ENCODE measurements around the gene GCGR.
"Not testable (repeated sequence)": the region's sequence is repeated elsewhere in the genome, so short reads cannot be mapped to it uniquely, and the experiment has no call there.

GCGR gene

DNA sequence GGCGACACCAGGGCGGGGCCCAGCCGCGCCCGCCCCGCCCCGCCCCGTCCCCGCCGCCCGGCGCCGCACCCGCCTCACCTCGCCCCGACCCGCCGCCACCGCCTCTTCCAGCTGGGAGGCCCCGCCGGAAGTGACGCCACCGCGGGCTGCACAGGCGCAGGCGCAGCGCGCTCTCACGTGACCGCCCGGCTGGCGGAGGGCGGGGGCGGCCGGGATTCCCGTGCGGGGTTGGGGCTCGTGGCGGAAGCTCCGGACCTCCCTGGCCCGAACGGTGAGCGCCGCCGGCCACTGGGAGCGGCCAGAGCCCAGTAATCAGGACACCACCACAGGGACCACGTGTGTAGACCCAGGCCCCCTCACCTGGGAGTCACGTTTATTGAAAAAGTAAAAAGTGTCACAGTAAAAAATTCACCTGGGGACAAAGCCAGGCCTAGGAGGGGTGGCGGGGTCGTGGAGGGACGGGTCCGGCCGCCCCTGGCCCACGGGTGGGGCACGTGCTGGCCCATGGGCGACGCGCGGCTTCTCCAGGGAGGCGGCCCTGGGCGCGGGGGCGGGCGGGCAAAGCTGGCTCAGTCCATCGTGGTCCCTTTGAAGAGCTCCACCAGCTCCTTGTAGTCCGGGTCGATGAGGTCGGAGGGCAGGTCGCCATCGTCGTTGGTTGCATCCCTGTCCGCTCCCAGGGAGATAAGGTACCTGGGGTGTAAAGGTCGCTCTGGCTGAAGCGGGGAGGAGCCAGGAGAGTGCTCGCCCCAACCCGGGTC is 29.4 kb downstream of the GCGR start, which contains the start of gene MCRIP1:
TSS of gene MCRIP1 (minus strand) at position 132 of the 761 bp plus-strand sequence. CDS start 8,785 bp downstream, outside the sequence.
- peak; percentile 96 for DNase-seq

DNA sequence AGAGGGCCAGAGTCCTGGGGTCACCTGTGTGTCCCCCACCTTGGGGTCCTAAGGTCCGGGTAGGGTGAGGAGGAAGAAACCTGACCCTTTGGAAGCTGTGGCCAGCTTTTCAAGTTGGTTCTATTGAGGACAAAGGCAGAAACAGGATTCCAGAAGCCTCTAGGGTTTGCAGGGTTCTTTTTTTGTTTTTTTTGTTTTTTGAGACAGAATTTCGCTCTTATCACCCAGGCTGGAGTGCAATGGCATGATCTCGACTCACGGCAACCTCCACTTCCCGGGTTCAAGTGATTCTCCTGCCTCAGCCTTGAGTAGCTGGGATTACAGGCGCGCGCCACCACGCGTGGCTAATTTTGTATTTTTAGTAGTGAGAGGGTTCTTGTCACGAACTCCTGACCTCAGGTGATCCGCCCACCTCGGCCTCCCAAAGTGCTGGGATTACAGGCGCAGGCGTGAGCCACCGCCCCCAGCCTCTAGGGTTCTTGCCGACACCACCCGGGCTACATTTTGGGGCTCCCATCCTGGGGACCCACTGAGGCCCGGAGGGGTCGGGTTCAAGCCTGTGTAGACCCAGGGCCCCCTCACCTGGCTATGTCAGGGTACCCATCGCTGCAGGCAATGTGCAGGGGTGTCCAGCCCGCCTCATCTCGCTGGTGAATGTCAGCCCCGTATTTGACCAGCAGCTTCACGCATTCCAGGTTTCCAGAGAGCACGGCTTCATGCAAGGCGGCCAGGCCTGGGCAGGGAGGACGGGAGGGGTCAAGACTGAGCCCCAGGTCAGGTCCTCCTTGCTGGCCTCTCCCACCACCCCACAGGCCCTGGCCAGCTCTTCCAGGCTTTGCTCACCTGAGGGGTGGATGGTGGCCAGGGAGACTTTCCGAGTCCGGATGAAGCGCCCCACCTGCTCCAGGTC is 30.2 kb downstream of the GCGR start:
- DNase-seq: no peak

GRCh38 chr17:81834831-81835267 is 30.9 kb downstream of the GCGR start, which contains the start of gene PPP1R27:
PPP1R27 (minus strand) TSS chr17:81835050; CDS start chr17:81834953, 97 bp downstream.
- DNase-seq: no peak

DNA sequence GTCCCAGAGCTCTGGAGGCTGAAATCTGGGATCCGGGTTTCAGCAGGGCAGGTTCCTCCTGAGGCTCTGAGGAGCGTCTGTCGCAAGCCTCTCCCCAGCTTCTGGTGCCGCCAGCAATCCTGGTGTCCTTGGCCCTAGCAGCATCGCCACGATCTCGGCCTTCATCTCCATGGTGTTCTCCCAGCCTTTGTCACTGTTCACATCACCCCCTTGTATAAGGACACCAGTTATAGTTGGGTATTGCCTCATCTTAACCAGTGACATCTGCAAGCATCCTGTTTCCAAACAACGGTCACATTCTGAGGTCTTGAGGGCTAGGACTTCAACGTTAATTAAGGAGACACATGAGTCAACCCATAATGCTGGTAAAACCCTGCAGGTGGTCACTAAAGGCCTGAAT is 33.7 kb downstream of the GCGR start:
- DNase-seq: peak; percentile 85

DNA sequence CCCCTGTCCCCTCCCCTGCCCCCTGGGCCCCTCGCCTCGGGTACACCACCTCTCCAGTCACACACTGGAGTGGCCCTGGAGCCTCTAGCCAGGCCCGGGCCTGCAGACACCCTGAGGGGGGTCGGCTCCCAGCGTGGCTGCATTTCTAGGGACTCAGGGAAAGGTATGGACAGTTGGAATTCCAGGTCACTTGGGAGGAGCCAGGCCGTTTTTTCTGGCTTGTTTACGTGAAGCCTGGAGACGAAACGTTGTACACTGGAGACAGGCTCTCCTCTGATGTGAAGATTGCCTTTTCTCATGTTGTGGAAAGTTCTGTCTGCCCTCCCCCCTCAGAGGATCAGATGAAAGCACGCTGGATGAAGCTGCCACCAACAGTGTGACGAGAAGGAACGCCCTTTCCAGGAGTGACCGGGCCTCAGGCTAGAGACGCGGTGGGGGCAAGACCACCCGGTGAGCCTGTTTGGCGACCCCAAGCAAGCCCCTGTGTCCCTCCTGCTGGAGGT is 34.9 kb downstream of the GCGR start:
- DNase-seq: no peak

DNA sequence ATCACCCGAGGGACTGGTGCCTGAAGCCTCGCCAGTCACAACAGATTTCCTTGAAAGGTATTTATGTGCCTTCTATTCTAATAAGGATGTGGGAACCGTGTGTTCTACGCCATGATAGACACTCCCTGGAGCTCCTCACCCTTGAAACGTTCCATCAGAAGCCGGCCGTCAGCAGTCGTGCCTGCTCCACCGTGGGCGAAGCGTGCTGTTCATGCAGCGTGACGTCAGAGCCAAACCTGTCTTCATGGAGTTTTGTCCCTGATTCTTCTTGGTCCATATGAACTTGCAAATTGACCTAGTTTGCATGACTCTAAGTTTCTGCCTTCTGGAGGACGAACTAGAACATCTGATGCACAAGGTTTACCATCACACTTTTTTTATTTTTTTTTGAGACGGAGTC is 35.4 kb downstream of the GCGR start:
- DNase-seq: no peak

DNA sequence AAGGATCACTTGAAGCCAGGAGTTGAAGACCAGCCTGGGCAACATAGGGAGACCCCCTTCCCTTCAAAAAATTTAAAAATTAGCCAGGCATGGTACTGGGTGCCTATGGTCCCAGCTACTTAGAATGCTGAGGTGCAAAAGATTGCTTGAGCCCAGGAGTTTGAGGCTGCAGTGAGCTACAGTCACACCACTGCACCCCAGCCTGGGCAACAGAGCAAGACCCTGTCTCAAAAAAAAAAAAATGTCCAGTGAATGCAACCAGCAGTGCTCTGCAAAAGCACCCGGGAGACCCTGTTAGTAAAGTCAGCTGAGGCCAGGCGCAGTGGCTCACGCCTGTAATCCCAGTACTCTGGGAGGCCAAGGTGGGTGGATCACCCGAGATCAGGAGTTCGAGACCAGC is 36.1 kb downstream of the GCGR start:
- DNase-seq: not testable (repeated sequence)

- peak; percentile 25 for DNase-seq
Measured at GRCh38 chr17:81840826-81841778, 37.2 kb downstream of the GCGR start.

DNA sequence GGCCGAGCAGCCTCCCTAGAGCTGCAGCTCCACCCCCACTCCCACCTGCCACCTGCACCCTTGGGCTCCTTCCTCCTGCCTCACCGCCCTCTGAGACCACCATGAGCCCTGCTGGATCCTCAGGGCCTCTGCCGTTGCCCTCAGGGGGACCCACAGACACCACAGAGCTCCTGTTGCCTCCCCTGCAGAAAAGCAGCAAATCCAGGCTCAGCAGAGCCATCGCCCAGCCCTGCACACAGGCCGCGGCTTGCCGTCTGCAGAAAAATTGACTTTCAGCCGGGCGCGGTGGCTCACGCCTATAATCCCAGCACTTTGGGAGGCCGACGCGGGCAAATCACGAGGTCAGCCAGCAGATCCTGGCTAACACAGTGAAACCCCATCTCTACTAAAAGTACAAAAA is 37.9 kb downstream of the GCGR start:
- no peak for DNase-seq

DNA sequence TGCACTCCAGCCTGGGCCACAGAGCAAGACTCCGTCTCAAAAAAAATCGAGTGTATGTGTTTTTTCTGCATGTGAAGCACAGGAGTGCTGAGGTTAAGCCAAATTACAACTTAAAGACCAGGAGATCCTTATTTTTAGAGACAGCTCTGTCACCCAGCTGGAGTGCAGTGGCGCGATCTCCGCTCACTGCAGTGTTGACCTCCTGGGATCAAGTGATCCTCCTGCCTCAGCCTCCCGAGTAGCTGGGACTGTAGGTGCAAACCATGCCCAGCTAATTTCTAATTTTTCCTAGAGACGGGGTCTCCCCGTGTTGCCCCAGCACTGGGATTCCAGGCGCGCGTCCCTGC is 38.4 kb downstream of the GCGR start:
- no peak for DNase-seq

DNA sequence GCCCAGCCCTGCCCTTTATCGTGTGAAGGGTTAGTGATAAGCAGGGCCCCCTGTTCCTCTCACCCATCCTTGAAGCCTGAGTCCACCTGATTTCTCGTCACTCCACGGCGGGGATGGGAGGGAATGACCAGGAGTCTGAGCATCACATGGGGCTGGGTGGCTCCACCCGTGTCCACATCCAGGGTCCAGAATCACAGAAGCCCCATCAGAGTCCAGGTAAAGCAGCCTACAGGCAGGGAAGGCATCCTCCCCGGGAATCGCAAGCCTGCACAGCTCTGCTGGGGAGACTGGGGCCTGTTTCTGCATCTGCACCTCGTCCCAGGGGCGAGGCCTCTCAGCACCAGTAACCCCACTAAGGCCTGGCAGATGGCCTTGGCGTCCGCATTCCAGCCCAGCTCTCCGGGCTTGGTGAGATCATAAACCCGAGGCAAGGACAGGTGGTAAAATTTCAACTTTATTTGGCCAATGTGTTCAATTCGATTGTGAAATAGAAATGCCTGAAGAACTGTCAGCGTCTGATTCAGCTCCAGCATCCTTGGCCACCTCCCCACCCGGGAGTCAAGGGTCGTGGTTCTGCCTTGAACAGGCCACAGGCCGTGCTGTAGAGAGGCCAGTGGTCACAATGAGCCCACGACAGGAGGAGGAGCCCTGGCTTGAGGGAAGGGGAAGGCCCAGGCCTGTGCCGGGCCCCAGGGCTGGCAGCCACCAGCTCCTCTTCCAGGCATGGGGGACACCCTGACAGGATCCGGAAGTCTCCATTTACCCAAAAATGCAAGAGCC is 39.0 kb downstream of the GCGR start:
- no peak for DNase-seq

DNA sequence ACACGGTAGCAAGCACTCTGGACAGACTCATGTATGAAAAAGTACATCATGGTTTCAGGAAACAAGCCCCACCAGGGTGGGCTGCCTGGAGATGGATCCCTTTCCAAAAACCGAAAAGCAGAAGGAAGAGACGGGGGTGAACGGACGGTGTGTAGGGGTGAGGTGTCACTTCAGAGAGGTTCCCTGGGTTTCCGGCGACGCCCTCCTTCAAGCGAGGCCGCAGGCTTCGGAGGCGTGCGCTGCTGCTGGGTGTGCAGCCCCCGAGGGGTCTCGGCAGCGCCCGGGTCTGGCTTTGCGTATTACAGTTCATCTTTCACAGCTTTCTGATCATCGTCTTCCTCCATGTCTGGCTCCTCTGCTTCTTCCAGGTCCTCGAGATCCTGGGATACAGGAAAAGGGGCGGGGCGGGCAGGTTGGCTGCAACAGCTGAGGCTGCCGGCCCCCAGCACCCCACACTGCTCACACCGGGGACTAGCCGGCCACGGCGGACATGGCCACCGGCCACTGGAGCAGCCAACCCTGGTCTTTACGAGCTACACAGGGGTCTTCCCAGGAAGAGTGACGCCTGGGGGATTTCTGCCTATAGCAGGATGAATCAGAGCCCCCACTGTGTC is 39.9 kb downstream of the GCGR start:
- DNase-seq: no peak

GRCh38 chr17:81844327-81844851 is 40.4 kb downstream of the GCGR start:
- DNase-seq: no peak

DNA sequence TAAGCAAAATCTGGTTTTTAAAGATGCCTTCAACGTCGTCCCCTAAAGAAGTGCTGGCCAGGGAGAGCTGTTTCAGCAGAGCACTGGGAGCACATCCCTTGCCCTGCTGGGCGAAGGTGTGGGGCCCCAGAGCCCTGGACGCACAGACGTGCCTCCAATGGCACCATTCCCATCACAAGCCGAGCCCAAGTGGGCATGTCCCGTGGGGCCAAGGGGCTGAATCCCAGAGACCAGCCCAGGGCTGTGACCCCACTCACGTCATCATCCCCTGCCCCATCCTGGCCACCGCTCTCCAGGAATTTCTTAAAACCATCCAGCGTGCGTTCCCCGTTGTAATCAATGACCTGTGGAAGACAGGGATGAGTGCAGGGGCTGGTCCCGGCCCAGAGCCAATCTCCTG is 40.9 kb downstream of the GCGR start:
- DNase-seq: no peak

GRCh38 chr17:81845361-81845760 is 41.4 kb downstream of the GCGR start:
- no peak for DNase-seq

DNA sequence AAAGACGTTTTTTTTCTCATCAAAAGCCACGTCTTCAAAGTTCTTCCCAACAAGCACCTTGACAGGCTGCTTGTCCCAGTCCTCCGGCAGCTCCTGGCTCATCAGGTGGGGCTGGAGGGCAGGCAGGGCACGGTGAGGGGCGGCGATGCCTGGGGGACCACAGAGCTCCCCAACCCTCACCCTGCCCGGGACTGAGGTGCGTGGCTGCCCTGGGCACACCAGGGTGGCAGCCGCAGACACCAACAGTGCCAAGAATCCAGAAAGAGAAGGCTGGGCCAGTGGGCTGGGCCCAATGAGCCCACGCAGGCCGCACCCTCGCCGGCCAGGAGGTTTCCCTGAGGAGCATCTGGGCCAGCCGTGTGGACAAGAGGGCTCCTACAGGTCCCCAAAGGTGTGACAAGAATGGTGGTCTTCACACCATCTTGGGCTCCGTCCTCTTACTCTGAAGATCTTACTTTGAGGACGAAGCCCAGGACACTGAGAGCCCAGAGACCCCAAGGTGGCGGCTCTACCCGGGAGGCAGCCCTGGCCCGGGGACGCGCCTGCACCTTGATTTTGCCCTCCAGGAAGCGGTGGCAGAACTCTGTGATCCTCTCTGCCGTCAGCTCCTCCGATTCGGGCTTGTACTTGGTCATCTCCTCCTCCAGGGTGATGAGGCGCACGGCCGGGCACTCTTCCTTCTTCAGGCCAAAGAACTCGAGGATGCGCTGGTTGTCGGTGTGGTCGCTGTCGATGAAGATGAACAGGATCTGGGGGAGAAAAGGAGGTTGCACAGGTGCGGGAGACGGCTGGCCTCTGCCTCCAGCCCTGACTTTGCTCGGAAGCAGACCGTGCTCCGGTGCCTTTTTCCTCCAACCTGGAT is 42.2 kb downstream of the GCGR start:
- DNase-seq: no peak

DNA sequence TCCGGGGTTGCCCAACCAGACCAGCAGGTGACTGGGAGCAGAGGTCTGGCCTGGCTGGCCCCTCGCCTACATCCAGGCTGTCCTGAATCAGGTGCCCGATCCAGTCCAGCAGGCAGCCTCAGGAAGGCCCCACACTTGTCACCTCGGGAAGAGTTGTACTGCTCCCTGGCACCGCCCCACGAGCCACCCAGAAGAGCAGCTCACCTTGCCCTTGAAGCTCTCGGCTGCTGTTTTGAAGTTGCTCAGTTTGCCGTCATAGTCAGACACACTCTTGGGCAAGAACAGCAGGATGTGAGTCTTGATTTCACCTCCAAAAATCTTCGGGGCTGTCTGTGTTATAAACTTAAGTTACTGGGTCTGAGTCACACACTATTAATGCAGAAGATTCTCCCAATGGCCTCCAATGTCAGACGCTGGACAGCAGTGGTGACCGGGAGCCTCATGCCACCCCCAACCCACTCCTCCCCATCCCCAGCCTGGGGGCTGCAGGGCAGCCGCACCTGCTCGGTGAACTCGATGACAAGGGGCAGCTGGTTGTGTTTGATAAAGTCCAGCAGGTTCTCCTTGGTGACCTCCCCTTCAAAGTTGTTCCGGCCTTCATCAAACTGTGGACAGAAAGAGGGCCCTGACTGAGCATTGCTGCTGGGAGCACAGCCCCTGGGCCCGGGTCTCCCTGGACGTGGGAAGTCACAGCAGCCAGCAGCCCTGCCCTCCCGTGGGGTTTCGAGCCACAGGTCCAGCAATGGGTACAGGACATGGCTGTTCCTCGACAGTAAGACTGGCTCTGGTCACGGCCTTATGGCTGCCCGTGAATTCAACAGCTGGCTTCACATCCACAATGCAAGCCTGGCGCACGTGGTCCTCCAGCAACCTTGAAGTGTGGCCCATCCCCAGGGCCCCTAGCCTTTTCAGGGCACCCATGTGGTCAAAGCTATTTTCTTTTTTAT is 43.1 kb downstream of the GCGR start:
- DNase-seq: no peak

- no peak for DNase-seq
Measured at GRCh38 chr17:81849457-81849856, 45.5 kb downstream of the GCGR start.

GRCh38 chr17:81851423-81851822 is 47.5 kb downstream of the GCGR start:
- no peak for DNase-seq
